GM12801 (cell line): Measurements from ENCODE around the gene KIAA0319L.

Source experiments
- TF ChIP-seq, protein P1 (sequence below): IDR thresholded peaks from one replicate; pipeline ENCODE4 v1.5.1; 2011; ENCODE audit warnings: control low read depth; ENCODE audit not compliant: insufficient read length; ENCODE audit errors: extremely low read depth

The KIAA0319L gene

GRCh38 chr1:35441926-35442579, 115.2 kb downstream of the KIAA0319L start:
- TF ChIP-seq, protein P1, sequence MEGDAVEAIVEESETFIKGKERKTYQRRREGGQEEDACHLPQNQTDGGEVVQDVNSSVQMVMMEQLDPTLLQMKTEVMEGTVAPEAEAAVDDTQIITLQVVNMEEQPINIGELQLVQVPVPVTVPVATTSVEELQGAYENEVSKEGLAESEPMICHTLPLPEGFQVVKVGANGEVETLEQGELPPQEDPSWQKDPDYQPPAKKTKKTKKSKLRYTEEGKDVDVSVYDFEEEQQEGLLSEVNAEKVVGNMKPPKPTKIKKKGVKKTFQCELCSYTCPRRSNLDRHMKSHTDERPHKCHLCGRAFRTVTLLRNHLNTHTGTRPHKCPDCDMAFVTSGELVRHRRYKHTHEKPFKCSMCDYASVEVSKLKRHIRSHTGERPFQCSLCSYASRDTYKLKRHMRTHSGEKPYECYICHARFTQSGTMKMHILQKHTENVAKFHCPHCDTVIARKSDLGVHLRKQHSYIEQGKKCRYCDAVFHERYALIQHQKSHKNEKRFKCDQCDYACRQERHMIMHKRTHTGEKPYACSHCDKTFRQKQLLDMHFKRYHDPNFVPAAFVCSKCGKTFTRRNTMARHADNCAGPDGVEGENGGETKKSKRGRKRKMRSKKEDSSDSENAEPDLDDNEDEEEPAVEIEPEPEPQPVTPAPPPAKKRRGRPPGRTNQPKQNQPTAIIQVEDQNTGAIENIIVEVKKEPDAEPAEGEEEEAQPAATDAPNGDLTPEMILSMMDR = no peak

GRCh38 chr1:35439626-35440025, 117.6 kb downstream of the KIAA0319L start:
- TF ChIP-seq, protein P1 = no peak

DNA sequence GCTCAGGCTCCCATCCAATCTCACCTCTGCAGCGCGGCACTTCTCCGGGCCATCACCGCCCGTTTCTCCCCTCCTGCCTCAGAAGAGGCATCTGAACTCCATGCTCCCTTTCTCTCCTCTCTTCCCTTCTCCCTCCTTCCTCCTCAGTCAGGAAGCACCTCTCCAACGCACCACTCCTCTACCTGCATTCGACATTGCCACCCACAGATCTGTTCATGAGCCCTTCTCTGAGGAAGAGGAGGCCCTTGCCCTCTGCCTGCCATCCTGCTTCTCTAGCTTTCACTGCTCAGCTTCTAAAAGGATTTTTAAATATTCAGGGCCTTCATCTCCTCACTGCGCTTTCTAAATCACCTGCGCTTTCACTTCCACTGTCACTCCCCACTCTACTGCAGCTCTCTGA, 120.0 kb downstream of the KIAA0319L start:
- TF ChIP-seq, protein P1 = no peak

DNA sequence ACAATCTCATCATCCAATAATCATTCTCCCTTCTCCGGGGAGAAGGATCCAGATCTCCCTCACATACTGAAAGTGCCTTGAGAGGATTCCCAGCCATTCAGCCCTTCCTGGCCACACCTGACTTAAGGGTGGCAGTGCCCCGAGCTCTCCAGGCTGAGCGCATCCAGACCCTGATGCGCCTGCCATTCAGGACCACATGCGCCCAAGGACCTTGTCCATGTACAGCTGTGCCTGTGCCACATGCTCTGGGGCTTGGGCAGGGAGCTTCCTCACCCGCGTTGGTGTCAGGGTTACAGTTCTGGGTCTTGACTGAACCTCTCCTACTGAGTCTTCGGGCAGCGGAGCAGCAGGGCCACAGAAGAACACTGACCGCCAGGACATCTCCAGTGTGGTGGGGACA, 121.1 kb downstream of the KIAA0319L start:
- TF ChIP-seq, protein P1 = no peak

DNA sequence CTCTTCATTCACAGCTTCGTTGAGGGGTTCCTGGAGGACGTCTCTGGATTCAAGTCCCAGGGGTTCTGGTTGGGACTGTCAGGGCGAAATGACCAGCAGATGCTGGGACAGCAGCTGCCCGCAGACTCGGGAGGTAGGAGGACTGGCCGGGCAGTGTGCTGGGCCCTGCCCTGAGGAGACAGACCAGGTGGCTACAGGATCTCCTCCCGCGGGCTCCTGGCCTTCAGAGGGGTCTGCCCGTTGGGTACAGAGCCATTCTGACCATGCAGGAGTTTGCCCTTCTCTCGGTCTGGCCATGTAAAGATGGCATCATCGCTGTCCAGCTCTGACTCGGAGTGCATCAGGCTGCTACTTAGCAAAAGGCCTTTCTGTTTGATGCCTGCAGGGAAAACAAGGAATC, 122.5 kb downstream of the KIAA0319L start:
- TF ChIP-seq, protein P1 = no peak

DNA sequence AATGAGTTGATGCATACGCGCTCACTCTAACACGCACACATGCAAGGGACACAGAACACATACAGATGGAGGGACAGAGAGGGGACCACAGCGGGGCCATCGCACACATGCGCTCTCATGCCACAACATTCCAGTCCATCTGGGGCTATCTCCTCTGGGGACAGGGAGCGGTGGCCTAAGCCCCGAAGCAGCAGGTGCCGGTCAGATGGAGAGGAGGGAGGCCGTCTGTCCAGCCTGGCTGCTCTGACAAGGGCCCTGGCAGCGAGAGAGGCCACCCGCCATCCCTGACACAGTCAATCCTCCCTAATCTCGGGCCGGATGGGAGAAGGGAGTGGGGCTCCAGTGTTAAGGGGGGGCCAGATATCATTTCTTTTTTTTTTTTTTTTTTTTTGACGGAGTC, 123.5 kb downstream of the KIAA0319L start:
- TF ChIP-seq, protein P1 = no peak

DNA sequence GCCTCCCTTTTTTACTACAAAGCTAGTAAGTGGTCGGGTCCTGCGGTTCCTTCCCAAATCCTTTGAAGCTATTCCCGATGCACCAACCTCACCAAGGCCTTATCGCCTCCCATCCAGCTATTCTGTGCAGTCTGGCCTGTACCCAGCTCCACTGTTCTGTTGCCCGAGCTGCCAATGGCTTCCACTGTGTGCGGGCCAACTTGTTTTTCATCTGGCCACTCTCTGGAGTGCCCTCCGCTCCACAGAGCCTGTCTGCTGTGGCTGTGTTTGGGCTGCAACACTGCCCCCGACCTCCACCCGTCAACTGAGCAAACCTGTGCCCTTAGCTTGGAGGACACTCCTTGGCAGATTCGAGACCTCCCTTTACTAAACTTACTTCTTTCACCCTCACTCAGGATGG, 125.0 kb downstream of the KIAA0319L start:
- TF ChIP-seq, protein P1 = no peak

- TF ChIP-seq, protein P1 = no peak
These were observed 126.0 kb downstream of the KIAA0319L start for GRCh38 chr1:35431173-35431599.
